HG02759 (cell line): Measurements from ENCODE around the gene TMEM108.

Experiments used
- ATAC-seq: cut with Tn5 transposase; IDR thresholded peaks from one replicate; pipeline ENCODE4 v1.9.1; 2021; ENCODE audit warnings: mild to moderate bottlenecking, moderate library complexity; ENCODE audit not compliant: unreplicated experiment

Gene TMEM108

DNA sequence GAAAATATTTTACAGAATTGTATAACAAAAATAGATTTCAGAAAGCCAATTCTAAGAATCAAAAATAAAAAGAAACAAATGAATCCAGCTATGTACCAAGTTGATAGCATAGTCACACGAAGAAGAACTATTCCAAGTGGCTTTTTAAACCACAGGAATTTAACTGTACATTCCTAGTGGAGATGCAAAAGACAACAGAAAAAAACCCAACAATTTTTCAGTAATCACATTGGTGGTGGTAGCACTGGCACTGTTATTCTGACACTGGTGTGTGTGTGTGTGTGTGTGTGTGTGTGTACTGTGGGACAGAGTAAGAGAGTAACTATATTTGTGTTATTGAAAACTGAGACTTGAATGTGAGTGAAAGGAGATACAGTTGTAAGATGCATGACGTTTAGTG, 370.8 kb downstream of the TMEM108 start:
- no peak for ATAC-seq

DNA sequence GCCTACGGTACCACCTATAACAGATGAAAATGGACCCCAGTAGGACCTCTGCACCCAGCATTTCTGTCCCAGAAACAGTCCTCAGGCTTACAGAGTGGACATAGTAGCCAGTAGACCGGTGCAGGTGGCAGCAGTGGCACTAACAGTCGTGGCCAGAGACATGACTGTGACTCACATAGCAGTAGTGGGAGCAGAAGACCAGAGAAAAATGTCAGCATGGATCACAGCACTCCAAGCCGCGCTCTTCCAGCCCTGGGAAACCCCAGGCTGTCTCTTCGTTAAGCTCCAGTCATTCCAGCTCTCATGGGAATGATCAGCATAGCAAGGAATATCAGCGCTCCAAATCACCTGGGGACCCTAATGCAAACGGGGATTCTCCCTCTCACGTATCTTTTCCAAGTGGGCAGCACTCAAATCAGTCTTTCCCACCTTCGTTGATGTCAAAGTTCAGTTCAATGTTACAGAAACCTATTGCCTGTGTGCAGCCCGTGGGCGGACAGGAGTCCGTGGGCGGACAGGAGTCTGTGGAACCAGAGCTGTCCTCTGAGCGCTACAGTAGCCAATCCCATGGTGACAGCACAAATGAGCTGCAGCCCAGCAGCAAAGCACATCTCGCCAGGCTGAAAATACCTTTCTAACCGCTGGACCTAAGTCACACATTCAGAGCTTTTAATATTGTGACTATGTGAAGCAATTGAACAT, 372.2 kb downstream of the TMEM108 start:
- ATAC-seq = no peak

DNA sequence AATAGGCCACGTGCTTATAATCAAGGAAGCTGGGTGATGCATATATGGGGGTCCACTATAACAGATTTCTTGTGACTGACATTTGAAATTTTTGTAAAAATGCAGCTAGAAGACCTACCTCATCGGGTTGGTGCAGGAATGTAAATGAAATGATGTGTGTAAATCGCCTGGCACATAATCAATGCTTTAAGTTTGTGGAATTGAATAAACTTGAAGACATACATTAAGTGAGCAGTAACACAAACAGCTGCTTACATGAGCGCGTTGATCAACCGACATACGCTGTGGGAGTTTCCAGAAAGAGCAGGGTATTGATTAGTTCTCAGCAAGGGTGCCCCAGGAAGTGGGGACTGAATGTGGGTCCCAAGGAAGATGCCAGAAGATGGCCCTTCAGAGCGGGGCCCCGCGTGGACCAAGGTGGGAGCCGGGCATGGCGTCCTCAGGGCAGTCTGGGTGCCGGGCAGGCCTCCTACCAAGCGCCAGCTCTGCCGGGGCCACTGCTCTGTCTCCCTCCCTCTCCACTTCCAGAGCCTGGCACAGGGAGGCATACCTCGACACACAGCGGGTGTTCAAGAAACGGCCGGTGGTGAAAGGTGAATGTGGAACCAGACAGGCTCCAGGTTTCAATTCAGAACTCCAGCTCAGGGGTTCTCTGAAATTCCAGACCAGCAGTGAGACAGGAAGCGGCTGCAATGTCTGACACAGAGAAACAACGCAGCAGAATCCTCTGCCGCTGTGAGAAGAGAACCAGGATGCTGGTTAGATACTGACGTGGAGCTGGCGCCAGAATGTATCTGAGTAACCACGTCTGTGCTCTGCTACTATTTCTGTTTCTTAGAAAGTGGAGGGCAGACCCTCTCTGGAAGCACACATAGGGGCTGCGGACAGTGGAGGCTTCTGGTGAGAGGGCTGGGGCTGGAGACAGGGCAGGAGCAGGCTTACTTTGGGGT, 374.3 kb downstream of the TMEM108 start:
- no peak for ATAC-seq

DNA sequence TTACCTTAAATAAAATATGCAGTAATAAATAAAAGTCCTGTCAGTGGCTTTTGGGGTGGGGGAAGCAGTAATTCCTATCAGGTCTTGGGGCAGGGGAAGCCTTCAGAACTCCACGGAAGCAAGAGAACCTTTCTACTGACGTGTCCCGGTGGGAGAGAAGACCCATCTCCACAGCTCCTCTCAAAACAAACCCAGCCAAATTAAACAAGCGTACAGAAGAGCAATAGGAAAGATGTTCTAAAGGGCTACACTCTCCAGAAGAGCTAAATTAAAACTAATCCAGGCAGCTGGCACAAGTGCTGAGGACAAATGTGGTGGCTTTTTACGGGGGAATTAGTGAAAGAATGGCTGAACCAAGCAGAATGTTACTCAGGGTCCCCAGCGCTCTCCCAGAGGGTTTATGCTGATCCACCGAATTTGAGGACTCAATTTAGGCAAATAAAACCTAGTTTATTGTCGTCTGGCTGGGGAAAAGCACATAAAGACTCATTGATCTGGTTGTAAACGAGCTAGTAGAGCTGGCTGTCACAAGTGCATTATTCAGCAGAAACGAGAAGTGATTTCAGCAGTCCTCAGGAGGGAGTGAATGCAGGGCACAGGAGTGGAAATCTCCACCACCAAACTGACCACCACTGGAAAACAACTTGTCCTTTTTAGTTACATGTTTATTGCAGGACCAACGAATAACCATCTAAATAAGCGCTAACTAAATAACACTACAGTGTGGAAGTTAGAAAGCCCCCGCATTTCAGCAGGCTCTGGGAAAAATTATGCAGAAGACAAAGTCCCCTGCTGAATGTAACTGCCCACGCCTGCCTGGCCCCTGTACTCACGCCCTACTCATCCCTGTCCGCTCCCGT, 375.2 kb downstream of the TMEM108 start:
- ATAC-seq = no peak

DNA sequence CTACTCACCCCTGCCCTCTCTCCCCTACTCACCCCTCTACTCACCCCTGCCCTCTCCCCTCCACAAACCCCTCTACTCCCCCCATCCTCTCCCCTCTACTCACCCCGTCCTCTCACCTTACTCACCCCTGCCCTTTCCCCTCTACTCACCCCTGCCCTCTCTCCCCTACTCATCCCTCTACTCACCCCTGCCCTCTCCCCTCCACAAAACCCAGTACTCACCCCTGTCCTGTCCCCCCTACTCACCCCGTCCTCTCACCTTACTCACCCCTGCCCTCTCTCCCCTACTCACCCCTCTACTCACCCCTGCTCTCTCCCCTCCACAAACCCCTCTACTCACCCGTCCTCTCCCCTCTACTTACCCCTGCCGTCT, 375.8 kb downstream of the TMEM108 start:
- no peak for ATAC-seq

DNA sequence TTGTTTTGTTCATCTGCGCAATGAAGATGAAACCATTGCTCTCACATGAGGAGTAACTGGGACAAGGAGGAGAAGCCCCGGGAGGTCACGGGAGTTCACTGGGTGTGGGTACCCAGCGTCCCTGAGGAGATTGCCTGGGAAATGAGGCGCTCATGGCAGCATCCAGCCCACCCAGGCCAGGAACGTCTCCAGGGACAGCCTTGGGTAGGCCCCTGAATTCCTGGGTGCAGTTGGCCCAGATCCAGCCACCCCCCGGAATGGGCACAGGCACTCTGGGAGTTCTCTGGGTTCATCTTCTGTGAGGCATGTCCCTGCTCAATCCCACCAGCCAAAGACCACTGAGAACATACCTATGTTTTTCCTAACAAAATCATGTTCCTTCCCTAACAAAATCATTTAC, 380.2 kb downstream of the TMEM108 start:
- no peak for ATAC-seq

DNA sequence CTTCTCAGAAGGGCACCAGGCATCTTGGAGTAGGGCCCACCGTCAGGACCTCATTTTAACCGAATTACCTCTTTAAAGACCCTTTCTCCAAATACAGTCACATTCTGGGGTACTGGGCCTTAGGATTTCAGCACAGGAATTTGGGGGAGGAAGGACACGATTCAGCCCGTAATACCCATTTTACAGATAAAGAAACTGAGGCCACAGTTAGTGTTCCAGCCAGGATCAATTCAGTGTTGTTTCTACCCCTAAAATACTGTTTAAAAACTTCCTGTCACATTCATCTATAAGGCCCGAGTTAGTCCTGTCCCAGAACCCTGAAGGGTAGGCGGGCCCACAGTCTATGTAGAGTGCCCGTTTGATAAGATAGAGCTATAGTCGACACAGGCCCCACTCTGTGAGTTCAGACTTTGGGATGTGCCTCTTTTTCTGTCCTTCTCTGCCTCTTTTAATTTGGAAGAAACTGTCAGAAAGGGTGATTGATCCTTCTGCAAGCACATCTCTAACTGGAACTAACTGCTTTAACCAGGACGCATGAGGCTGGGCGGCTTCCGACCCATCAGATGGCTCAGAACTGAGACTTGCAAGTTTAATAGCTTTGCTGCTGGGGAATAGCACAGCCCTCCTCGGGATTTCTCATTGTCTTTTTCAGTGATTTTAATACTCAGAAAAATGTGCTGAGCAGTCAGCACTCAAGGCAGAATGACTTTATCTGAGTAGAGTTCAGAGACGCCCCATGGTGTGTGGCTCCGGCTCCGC, 381.1 kb downstream of the TMEM108 start:
- no peak for ATAC-seq

DNA sequence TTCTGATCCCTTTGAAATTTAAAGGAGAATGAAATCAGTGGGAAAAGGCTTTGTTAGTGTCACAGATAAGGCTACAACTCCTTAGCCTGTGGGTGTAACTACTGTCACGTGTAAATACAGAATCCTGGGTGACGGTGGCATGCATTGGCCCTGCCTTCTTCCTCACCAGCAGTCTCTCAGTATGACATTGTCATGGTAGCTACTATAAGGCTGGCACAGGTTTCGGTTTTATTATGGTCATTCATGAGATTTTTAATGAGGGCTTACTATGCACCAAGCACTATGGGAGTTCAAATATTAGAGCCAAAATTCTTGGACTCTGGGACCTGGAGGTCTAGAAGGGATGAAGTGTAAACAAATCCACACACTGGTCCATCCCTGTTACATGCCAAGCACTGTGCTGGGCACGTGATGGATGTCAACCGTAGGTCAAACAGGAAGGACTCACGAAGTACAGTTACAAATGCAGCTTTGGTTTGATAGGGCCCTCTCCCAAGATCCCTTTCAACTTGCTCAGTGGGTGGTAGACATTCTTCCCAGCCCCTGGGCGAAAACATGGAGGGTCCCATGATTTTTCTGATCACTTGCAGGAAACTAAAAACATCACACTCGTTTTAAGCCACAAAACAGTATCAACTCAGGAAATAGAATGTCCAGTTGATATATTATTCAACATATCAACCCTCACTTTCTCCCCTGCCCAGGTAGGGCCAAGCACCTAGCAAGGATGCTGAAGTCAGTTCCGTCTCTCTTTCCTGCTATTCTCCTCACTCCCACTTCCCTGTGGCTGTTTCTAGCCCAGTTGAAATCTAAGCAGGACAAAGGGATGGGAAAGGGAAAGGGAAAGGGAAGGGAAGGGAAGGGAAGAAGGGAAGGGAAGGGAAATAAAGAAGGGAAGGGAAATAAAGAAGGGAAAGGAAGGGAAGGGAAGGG, 387.0 kb downstream of the TMEM108 start:
- ATAC-seq = no peak

DNA sequence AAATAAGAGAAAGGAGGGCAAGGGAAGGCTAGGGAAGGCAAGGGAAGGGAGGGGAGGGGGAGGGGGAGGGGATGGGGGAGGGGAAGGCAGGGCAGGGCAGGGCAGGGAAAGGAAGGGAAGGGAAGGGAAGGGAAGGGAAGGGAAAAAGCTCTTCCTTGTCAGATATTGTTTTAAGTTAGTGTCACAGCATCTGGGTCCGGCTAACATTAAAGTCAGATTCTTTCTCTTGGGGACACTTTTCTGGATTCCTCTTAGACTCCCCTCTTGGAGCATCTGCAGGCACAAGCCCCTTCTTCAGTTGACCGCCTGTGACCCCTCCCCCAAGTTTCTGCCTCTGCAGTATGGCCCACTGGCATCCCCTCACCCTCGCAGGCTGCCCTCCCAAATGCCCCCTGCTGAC, 387.7 kb downstream of the TMEM108 start:
- no peak for ATAC-seq

DNA sequence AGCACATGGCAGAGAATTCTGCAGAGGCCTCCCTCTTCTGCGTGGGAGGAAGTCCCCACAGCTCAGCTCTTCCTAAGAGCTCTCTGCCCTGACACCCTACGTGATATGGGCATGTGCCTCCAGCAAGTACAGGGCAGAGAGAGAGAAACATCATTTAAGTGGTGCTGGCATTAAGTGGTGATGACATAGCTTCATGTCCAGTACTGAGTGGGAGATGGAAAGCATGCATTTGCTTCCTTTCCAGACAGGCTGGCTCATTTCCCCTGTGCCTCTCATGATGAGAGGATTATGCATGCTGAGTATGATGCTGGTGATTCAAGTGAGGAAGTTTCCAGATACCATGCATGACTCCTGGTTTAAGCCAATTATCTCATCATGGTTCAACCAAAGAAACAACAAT, 388.5 kb downstream of the TMEM108 start:
- ATAC-seq = no peak

DNA sequence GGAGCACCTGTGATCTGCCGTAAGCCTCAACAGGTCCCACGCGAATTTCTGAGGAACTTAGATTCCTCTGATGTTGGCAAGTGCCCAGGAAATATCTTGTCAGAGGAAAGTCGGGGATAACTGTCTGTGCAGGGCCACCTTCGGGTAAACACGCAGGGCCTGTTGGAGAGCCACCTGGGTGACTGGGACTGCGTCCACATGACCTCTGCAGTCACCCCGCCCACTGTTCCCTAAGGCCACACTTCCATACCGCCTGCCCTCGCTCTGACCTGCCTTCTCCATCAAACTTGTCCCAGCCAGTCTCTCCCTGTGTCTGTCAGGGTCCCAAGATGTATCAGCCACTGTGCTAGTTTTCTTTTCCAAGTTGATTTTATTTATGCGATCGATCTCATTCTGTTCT, 390.4 kb downstream of the TMEM108 start:
- no peak for ATAC-seq

DNA sequence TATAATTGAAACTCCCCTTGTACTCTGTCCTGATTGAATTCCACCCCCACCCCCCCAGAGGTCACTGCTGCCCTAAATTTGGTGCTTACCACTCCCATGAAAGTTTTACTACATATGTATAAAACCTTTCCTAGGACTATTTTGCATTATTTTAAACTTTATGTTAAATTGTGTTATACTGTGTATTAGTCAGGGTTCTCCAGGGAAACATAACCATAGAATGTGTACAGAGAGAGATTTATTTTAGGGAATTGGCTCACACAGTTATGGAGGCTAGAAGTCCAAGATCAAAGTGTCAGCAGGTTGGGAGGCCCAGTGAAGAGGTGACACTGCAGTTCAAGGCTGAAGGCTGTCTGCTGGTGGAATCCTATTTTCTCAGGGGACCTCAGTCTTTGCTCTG, 390.9 kb downstream of the TMEM108 start:
- ATAC-seq = no peak

DNA sequence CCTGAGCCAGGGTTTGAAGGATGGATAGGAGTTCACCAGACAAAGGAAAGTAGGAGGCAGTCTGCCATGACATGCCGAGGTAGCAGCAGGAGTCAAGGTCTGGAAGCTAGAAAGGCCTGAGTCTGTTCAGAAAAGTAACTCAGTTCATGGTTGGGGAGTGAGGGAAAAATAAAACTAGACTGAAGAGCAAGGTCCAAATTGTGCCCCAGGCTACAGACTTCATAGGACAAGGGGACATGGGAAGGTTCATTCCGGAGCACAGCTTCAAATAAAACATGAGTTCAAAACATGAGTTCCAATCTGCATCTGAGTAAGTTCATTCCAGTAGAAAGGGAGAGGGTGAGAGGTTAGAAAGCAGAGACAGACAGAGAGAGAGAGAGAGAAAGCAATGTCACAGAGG, 401.4 kb downstream of the TMEM108 start:
- ATAC-seq = no peak

DNA sequence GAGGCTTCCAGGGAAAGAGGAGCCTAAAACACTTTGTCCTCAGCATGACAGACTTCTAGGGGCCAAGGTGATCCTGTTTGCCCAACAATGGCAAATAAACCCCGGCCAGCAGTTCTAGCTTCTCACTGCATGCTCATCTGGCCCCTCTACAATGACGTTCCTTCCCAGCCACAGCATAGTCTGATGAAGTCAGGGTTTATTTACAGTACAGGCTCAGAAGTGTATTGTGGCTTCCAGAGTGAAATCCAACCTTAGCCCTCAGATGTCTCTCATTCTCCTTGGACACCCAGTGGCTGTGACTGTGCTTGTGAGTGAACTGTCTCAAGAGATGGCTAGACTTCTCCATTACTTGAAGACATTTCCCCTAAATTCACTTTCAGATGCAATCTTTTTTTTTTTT, 402.5 kb downstream of the TMEM108 start:
- no peak for ATAC-seq

DNA sequence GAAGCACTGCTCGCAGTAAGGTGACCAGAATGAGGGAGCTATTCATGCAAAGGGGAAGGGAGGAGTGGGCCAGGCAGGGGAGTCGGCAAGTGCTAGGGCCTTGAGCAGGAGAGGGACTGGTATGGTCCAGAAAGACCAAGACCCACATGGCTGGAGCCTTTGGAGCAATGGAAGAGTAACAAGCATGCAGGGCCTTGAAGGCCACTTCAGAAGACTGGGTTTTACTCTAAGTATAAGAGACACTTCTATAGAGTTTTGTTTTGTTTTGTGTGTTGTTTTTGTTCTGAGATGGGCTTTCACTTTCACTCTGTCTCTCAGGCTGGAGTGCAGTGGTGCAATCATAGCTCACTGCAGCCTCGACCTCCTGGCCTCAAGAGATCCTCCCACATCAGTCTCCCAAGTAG, 403.7 kb downstream of the TMEM108 start:
- ATAC-seq = peak; percentile 87

DNA sequence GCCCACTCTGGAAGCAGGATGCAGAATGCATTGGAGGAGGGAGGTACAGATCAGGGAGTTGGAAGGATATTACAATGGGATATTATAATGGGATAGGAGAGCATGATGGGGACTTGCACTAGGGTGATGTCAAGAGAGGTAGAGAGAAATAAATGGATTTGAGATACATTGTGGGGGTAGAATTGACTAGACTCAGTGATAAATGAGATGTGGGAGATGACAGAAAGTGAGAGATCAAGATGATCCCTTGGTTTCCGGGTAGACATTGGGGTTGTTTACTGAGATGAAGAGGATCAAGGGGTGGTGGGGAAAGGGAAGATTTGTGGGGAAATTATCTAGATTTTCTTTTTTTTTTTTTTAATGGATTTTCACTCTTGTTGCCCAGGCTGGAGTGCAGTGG, 404.3 kb downstream of the TMEM108 start:
- no peak for ATAC-seq

DNA sequence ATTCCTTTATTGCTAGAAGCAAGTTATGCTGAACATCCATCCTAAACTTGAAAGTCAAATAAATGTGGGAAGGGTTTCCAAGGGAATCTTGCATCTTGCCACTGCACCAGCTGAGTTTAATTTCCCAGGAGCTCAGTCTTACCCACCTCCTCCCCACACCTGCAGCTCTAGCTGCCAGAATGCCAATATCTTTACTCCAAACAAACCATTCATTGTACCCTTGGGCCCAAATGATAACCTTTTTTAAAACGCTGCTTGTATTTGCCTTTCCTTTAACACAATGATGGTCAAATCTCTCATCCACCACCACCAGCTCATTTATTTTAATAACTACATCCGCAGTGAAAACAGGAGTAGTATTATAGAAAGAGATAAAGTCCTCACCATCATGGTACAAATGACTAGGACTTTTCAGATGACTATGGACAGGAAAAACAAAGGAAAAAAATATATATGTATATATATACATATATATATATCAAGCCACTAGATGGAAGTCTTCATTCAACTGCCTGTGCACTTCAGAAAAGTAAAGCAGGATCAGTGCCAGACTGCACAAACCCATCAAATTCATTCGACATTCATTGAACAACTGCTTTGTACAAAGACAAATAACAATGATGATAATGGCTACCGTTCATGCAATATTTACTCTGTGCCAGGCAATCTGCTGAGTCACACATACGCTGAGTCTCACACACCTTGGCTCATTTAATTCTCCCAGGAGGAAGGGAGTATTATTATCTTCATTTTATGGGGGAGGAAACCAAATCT, 405.6 kb downstream of the TMEM108 start:
- no peak for ATAC-seq

DNA sequence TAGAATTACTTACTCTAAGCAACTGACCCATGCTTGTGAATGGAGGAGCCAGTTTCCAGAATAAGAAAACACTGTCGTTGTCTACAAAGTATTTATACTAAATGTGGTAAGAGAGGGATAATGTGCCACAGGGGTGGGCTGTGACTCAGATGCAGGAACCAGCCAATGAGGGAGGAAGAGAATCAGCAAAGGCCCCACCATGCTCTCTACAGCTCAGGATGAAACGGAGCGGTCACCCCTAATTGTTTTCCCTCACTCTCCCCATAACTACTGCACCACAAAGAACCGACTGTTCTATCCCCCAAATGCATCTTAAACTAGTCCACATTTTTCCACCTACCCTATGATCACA, 406.2 kb downstream of the TMEM108 start:
- ATAC-seq = no peak

DNA sequence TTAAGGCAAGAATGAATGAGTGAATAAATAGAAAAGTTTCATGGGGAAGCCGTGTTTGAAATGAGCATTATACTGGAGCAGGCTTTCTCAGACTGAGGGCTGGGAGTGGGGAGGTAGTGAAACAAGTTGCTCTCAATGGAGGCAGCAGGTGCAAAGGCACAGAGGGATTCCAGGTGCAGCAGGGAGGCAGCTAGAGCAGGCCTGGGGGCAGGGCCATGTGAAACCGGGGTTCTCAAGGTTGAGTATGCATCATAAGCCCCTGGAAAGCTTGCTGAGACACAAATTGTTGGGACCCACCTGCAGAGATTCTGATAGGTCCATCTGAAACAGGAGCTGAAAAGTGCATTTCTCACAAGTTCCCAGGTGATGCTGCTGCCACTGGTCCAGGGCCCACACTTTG, 406.9 kb downstream of the TMEM108 start:
- no peak for ATAC-seq
